Measurements from ENCODE around the gene SLC25A40.

DNA sequence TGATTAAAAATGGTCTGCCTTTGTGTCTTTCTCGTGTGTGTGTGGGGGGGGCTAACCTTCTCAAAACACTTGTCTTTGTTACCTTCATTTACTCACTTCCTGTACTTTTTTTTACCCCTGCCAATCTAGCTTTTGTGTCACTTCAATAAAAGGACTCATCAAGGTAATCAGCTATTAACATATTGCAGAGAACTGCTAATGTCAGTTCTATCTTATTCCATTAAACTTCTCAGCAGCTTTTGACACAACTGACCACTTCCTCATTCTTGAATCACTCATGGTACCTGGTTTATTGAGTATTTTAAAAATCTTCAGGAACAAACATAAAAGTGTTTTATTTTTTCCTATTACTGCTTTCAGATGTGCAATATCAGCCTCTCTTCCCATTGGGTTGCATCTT, 59.8 kb downstream of the SLC25A40 start:
- TF ChIP-seq, protein P1, sequence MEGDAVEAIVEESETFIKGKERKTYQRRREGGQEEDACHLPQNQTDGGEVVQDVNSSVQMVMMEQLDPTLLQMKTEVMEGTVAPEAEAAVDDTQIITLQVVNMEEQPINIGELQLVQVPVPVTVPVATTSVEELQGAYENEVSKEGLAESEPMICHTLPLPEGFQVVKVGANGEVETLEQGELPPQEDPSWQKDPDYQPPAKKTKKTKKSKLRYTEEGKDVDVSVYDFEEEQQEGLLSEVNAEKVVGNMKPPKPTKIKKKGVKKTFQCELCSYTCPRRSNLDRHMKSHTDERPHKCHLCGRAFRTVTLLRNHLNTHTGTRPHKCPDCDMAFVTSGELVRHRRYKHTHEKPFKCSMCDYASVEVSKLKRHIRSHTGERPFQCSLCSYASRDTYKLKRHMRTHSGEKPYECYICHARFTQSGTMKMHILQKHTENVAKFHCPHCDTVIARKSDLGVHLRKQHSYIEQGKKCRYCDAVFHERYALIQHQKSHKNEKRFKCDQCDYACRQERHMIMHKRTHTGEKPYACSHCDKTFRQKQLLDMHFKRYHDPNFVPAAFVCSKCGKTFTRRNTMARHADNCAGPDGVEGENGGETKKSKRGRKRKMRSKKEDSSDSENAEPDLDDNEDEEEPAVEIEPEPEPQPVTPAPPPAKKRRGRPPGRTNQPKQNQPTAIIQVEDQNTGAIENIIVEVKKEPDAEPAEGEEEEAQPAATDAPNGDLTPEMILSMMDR (IDR thresholded peaks at IDR 0.05): no peak
- TF ChIP-seq POLR2A (IDR thresholded peaks at IDR 0.05): no peak

All from thyroid gland (tissue), 4 donors.